GM12878 (cell line): ENCODE results near the gene PKP4.

Source experiments
- CREB1 ChIP-seq: IDR thresholded peaks from 2 replicates; pipeline ENCODE4 v1.6.1; 2012; ENCODE audit warnings: low read depth, mild to moderate bottlenecking, inconsistent platforms
- SMC3 ChIP-seq: IDR thresholded peaks from 2 replicates; pipeline ENCODE4 v1.6.1; 2011; ENCODE audit warnings: low read length, improper control_type of control experiment, borderline replicate concordance
- SREBF2 ChIP-seq: IDR thresholded peaks from 2 replicates; pipeline ENCODE4 v1.6.1; 2012; ENCODE audit warnings: mild to moderate bottlenecking, low read length
- TBL1XR1 ChIP-seq: IDR thresholded peaks from 2 replicates; pipeline ENCODE4 v1.6.1; 2012; ENCODE audit warnings: low read depth, low read length, improper control_type of control experiment
- TCF7 ChIP-seq: IDR thresholded peaks from 2 replicates; pipeline ENCODE4 v1.6.1; 2014; ENCODE audit warnings: antibody characterized with exemption, borderline replicate concordance
- YY1 ChIP-seq: IDR thresholded peaks from 2 replicates; pipeline ENCODE4 v1.6.1; 2011; ENCODE audit warnings: low read depth, mild to moderate bottlenecking, low read length
- TF ChIP-seq, protein P1 (sequence below), 3 experiments: IDR thresholded peaks in 2 of 3; conservative IDR thresholded peaks in 1 of 3; 2 replicates each; pipeline ENCODE4 v1.5.1; 2011; ENCODE audit warnings: low read depth in 3 of 3, low read length in 3 of 3, mild to moderate bottlenecking in 3 of 3, control low read depth in 2 of 3, moderate library complexity in 2 of 3, inconsistent platforms in 1 of 3, mixed read lengths in 1 of 3; ENCODE audit not compliant: control insufficient read depth in 2 of 3, insufficient read depth in 1 of 3; ENCODE audit errors: extremely low read depth in 1 of 3
- TF ChIP-seq, protein P2 (sequence below): IDR thresholded peaks from 2 replicates; pipeline ENCODE4 v1.6.1; 2012; ENCODE audit warnings: low read length, inconsistent platforms

DNA sequence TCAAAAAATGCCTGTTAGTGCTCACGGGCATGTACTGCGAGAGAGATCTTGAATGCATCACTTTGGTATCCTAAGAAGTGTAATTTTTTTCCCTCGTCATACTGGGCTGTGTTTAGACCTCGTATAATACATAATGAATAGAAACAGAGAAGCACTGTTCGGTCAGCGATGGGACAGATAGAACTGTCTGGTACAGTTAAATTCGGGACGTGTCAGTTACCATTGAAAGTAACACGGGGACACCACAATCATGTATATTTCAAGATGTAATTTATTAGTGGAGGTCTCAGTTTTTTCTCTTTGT is 1.8 kb downstream of the PKP4 start:
- no peak for TF ChIP-seq CREB1
- TF ChIP-seq TBL1XR1, result no peak
- TF ChIP-seq, protein P1, sequence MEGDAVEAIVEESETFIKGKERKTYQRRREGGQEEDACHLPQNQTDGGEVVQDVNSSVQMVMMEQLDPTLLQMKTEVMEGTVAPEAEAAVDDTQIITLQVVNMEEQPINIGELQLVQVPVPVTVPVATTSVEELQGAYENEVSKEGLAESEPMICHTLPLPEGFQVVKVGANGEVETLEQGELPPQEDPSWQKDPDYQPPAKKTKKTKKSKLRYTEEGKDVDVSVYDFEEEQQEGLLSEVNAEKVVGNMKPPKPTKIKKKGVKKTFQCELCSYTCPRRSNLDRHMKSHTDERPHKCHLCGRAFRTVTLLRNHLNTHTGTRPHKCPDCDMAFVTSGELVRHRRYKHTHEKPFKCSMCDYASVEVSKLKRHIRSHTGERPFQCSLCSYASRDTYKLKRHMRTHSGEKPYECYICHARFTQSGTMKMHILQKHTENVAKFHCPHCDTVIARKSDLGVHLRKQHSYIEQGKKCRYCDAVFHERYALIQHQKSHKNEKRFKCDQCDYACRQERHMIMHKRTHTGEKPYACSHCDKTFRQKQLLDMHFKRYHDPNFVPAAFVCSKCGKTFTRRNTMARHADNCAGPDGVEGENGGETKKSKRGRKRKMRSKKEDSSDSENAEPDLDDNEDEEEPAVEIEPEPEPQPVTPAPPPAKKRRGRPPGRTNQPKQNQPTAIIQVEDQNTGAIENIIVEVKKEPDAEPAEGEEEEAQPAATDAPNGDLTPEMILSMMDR (IDR thresholded peaks at IDR 0.05 in 2 of 3, conservative IDR thresholded peaks at IDR 0.05 in 1 of 3; ENCODE audit: control insufficient read depth in 2 of 3, extremely low read depth in 1 of 3, insufficient read depth in 1 of 3, low read depth in 3 of 3, low read length in 3 of 3), result no peak
- TF ChIP-seq SREBF2, result no peak
- TF ChIP-seq YY1, result no peak
- TF ChIP-seq TCF7, result no peak
- no peak for TF ChIP-seq SMC3
- TF ChIP-seq, protein P2, sequence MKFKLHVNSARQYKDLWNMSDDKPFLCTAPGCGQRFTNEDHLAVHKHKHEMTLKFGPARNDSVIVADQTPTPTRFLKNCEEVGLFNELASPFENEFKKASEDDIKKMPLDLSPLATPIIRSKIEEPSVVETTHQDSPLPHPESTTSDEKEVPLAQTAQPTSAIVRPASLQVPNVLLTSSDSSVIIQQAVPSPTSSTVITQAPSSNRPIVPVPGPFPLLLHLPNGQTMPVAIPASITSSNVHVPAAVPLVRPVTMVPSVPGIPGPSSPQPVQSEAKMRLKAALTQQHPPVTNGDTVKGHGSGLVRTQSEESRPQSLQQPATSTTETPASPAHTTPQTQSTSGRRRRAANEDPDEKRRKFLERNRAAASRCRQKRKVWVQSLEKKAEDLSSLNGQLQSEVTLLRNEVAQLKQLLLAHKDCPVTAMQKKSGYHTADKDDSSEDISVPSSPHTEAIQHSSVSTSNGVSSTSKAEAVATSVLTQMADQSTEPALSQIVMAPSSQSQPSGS, result no peak
